ENCODE data around the gene SLC35D3.
"Not testable (repeated sequence)": the region's sequence is repeated elsewhere in the genome, so short reads cannot be mapped to it uniquely, and the experiment has no call there.

The SLC35D3 gene

GRCh38 chr6:136893187-136893586 is 28.9 kb upstream of the SLC35D3 start:
- Histone ChIP-seq H3K4me3 (ENCODE audit: low read depth in 1 of 2, low read length in 2 of 2) (no peak overlapping the region), H3K27me3 (ENCODE audit: control insufficient read depth in 1 of 2, insufficient read depth in 2 of 2, low read length in 2 of 2) (no peaks in the 10 kb centered on the region), H3K9me3 (ENCODE audit: control insufficient read depth in 1 of 2, low read length in 2 of 2) (no peaks in the 10 kb centered on the region), H3K4me1 (ENCODE audit: control insufficient read depth in 1 of 2, insufficient read depth in 2 of 2, low read length in 2 of 2) (no peaks in the 10 kb centered on the region), H3K36me3 (ENCODE audit: control insufficient read depth in 1 of 2, insufficient read depth in 2 of 2, low read length in 2 of 2) (peaks cover 0 to 6% of the 10 kb centered on the region in 2 donors), H3K9ac (ENCODE audit: low read depth in 1 of 2, low read length in 2 of 2) (no peak overlapping the region), H3K27ac (ENCODE audit: low read depth, low read length) (no peak overlapping the region)

- H3K9ac ChIP-seq (ENCODE audit: low read depth in 1 of 2, low read length in 2 of 2), result no peak overlapping the region
These were observed 26.2 kb upstream of the SLC35D3 start for GRCh38 chr6:136895901-136896300.

DNA sequence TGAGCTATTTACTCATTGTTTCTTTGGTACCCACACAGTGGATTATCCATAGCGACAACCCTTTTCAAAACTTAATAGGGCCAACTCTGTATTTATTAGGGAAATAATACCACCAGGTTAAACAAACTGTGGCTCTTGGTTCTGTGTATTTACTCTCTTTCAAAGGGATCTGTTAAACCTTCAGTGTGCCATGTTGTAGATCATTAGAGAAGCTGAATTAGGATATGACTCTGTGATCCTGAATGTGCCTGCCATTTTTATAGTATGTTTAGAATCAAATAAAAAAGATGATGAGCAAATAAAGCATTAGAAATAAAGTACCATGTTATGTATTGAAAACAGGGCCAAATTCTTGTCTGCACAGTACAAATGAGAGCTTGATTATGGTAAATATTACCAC is 25.0 kb upstream of the SLC35D3 start:
- Histone ChIP-seq H3K36me3 (ENCODE audit: control insufficient read depth in 1 of 2, insufficient read depth in 2 of 2, low read length in 2 of 2) (peaks cover 6 to 22% of the 10 kb centered on the region in 2 donors), H3K27me3 (ENCODE audit: control insufficient read depth in 1 of 2, insufficient read depth in 2 of 2, low read length in 2 of 2) (no peaks in the 10 kb centered on the region), H3K9ac (ENCODE audit: low read depth in 1 of 2, low read length in 2 of 2) (no peak overlapping the region), H3K27ac (ENCODE audit: low read depth, low read length) (no peak overlapping the region), H3K9me3 (ENCODE audit: control insufficient read depth in 1 of 2, low read length in 2 of 2) (no peaks in the 10 kb centered on the region), H3K4me1 (ENCODE audit: control insufficient read depth in 1 of 2, insufficient read depth in 2 of 2, low read length in 2 of 2) (no peaks in the 10 kb centered on the region), H3K4me3 (ENCODE audit: low read depth in 1 of 2, low read length in 2 of 2) (no peak overlapping the region)

More at GRCh38 chr6:136895901-136896300, 26.2 kb upstream of the SLC35D3 start:
- H3K4me1 ChIP-seq (ENCODE audit: control insufficient read depth in 1 of 2, insufficient read depth in 2 of 2, low read length in 2 of 2), result no peaks in the 10 kb centered on the region
- no peak overlapping the region for H3K27ac ChIP-seq (ENCODE audit: low read depth, low read length)
- H3K9me3 ChIP-seq (ENCODE audit: control insufficient read depth in 1 of 2, low read length in 2 of 2), result no peaks in the 10 kb centered on the region
- peaks cover 6 to 16% of the 10 kb centered on the region in 2 donors for H3K36me3 ChIP-seq (ENCODE audit: control insufficient read depth in 1 of 2, insufficient read depth in 2 of 2, low read length in 2 of 2)
- no peaks in the 10 kb centered on the region for H3K27me3 ChIP-seq (ENCODE audit: control insufficient read depth in 1 of 2, insufficient read depth in 2 of 2, low read length in 2 of 2)
- H3K4me3 ChIP-seq (ENCODE audit: low read depth in 1 of 2, low read length in 2 of 2), result no peak overlapping the region

DNA sequence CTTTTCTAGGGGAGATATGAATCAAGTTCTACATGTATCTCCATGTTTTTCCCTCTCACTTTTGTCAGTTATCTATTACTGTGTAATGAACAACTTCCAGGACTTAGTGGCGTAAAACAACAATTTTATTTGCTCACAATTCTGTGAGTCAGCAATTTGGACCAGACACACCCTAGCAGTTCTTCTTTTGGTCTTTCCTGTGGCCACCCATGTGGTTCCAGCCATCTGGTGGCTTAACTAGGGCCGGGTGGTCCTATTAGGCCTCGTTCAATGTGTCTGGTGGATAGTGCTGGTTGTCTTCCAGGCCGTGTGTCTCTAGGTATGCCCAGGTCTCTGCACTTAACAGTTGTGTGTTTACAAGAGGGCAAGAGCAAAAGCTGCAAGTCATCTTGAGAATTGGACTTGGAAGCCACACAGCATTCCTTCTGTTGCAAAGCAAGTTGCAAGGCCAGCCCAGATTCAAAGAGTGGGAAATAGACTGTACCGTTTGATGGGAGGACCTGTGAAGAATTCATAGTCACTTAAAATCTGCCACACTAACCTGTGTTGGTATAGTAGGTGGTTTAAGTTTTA is 20.8 kb upstream of the SLC35D3 start:
- Histone ChIP-seq H3K27me3 (ENCODE audit: control insufficient read depth in 1 of 2, insufficient read depth in 2 of 2, low read length in 2 of 2) (no peaks in the 10 kb centered on the region), H3K4me3 (ENCODE audit: low read depth in 1 of 2, low read length in 2 of 2) (no peak overlapping the region), H3K27ac (ENCODE audit: low read depth, low read length) (no peak overlapping the region), H3K4me1 (ENCODE audit: control insufficient read depth in 1 of 2, insufficient read depth in 2 of 2, low read length in 2 of 2) (no peaks in the 10 kb centered on the region), H3K36me3 (ENCODE audit: control insufficient read depth in 1 of 2, insufficient read depth in 2 of 2, low read length in 2 of 2) (peaks cover 6 to 26% of the 10 kb centered on the region in 2 donors), H3K9me3 (ENCODE audit: control insufficient read depth in 1 of 2, low read length in 2 of 2) (no peaks in the 10 kb centered on the region), H3K9ac (ENCODE audit: low read depth in 1 of 2, low read length in 2 of 2) (no peak overlapping the region)

DNA sequence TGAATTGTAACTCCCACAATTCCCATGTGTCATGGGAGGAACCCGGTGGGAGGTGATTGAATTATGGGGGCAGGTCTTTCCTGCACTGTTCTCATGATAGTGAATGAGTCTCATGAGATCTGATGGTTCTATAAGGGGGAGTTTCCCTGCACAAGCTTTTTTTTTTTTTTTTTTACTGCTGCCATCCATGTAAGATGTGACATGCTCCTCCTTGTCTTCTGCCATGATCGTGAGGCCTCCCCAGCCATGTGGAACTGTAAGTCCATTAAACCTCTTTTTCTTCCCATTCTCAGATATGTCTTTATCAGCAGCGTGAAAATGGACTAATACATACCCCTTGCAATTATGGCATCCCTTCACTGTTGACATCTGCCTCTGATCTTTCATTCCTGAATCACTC is 17.6 kb upstream of the SLC35D3 start:
- H3K9ac ChIP-seq (ENCODE audit: low read depth in 1 of 2, low read length in 2 of 2); H3K4me1 ChIP-seq (ENCODE audit: control insufficient read depth in 1 of 2, insufficient read depth in 2 of 2, low read length in 2 of 2); H3K27ac ChIP-seq (ENCODE audit: low read depth, low read length); H3K4me3 ChIP-seq (ENCODE audit: low read depth in 1 of 2, low read length in 2 of 2); H3K9me3 ChIP-seq (ENCODE audit: control insufficient read depth in 1 of 2, low read length in 2 of 2); H3K27me3 ChIP-seq (ENCODE audit: control insufficient read depth in 1 of 2, insufficient read depth in 2 of 2, low read length in 2 of 2): not testable (repeated sequence)
- peaks cover 6 to 22% of the 10 kb centered on the region in 2 donors for H3K36me3 ChIP-seq (ENCODE audit: control insufficient read depth in 1 of 2, insufficient read depth in 2 of 2, low read length in 2 of 2)

DNA sequence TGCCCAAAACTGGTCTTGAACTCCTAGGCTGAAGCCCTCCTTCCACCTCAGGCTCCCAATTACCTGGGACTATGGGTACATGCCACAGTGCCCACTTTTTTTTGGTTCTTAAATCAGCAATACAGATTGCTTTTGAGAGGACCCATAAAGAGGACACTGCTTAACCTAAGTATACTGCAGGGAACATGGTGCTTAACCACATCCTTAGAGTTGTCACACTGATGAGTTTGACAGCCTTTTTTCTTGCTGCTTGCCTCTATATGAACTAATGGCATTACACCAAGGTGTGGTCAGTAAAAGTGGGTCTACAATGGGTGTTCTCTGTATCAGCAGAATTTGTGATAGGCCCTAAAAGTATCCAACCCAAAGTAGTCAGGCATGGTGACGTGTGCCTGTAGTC is 7.2 kb upstream of the SLC35D3 start:
- Histone ChIP-seq H3K9me3 (ENCODE audit: control insufficient read depth in 1 of 2, low read length in 2 of 2) (no peaks in the 10 kb centered on the region), H3K36me3 (ENCODE audit: control insufficient read depth in 1 of 2, insufficient read depth in 2 of 2, low read length in 2 of 2) (peaks cover 0 to 7% of the 10 kb centered on the region in 2 donors), H3K9ac (ENCODE audit: low read depth in 1 of 2, low read length in 2 of 2) (no peak overlapping the region), H3K4me1 (ENCODE audit: control insufficient read depth in 1 of 2, insufficient read depth in 2 of 2, low read length in 2 of 2) (no peaks in the 10 kb centered on the region), H3K27me3 (ENCODE audit: control insufficient read depth in 1 of 2, insufficient read depth in 2 of 2, low read length in 2 of 2) (peaks cover 0 to 4% of the 10 kb centered on the region in 2 donors), H3K4me3 (ENCODE audit: low read depth in 1 of 2, low read length in 2 of 2) (no peak overlapping the region), H3K27ac (ENCODE audit: low read depth, low read length) (no peak overlapping the region)

- Histone ChIP-seq H3K27me3 (ENCODE audit: control insufficient read depth in 1 of 2, insufficient read depth in 2 of 2, low read length in 2 of 2) (peaks cover 31 to 35% of the 10 kb centered on the region in 2 donors), H3K4me3 (ENCODE audit: low read depth in 1 of 2, low read length in 2 of 2) (no peak overlapping the region), H3K36me3 (ENCODE audit: control insufficient read depth in 1 of 2, insufficient read depth in 2 of 2, low read length in 2 of 2) (peaks cover 0 to 5% of the 10 kb centered on the region in 2 donors), H3K4me1 (ENCODE audit: control insufficient read depth in 1 of 2, insufficient read depth in 2 of 2, low read length in 2 of 2) (peaks cover 18 to 23% of the 10 kb centered on the region in 2 donors), H3K9ac (ENCODE audit: low read depth in 1 of 2, low read length in 2 of 2) (no peak overlapping the region), H3K9me3 (ENCODE audit: control insufficient read depth in 1 of 2, low read length in 2 of 2) (no peaks in the 10 kb centered on the region), H3K27ac (ENCODE audit: low read depth, low read length) (no peak overlapping the region)
These were observed 3.4 kb upstream of the SLC35D3 start for GRCh38 chr6:136918706-136919105.

DNA sequence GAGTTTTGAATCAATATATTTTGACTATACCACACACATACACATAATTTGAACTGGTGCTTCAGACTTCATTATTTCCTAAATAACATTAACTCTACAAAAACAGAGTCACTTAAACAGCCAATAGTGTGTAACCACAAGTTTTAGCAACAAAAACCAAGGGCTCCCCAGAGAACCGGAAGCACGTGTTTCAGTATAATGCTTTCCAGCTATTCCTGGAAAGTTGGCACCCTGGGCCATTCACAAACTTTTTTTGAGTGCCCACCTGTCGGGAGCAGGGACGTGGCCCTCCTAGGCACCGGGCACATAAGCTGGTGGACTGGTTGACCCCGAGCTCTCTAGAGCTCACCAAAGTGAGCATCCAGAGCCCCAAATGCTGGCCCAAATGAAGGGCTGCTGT is 1.9 kb upstream of the SLC35D3 start:
- Histone ChIP-seq H3K27me3 (ENCODE audit: control insufficient read depth in 1 of 2, insufficient read depth in 2 of 2, low read length in 2 of 2) (peaks cover 41% of the 10 kb centered on the region in 2 donors), H3K4me1 (ENCODE audit: control insufficient read depth in 1 of 2, insufficient read depth in 2 of 2, low read length in 2 of 2) (peaks cover 18 to 23% of the 10 kb centered on the region in 2 donors), H3K9ac (ENCODE audit: low read depth in 1 of 2, low read length in 2 of 2) (no peak overlapping the region), H3K36me3 (ENCODE audit: control insufficient read depth in 1 of 2, insufficient read depth in 2 of 2, low read length in 2 of 2) (no peaks in the 10 kb centered on the region), H3K4me3 (ENCODE audit: low read depth in 1 of 2, low read length in 2 of 2) (peak overlapping the region; percentile 73 to 75), H3K9me3 (ENCODE audit: control insufficient read depth in 1 of 2, low read length in 2 of 2) (no peaks in the 10 kb centered on the region), H3K27ac (ENCODE audit: low read depth, low read length) (no peak overlapping the region)

DNA sequence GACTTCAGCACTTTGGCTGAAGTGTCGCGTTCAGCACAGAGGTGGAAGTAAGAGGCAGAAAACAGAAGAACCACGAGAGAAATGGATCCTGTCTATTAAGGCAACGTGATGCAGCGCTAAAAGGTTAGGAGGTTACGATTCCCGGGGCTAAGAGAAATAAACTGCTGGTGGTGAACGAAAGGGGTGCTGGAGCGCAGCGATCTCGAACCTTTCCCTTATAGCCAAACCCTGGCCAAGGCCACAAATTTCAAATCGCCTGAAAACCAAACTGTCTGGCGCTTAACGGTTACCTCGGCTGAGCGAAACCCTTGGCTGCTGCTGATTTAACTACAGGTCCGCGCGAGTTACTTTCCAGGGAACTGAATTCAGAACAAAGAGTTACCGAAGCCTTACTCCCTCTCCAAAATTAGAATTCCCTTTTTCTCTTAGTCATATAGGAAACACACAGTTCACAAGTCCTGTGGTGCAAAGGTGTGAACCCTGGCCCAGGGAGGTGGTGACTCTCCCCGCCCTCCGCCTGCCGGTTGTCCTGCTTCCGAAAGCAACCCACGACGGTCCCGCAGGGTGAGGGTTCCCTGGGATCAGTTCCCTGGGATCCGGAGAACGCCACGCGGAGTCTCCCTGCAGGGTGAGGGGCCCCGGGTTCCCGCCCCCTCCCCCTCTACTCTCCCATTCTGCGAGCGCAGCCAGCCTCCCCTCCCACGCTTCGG is 1.3 kb upstream of the SLC35D3 start:
- H3K9ac ChIP-seq (ENCODE audit: low read depth in 1 of 2, low read length in 2 of 2), result no peak overlapping the region

GRCh38 chr6:136921381-136921935 is 643 bp upstream of the SLC35D3 start:
- H3K4me1 ChIP-seq (ENCODE audit: control insufficient read depth in 1 of 2, insufficient read depth in 2 of 2, low read length in 2 of 2), result peaks cover 18 to 23% of the 10 kb centered on the region in 2 donors
- H3K4me3 ChIP-seq (ENCODE audit: low read depth in 1 of 2, low read length in 2 of 2), result peak overlapping the region; percentile 73 to 75
- no peak overlapping the region for H3K27ac ChIP-seq (ENCODE audit: low read depth, low read length)
- H3K9me3 ChIP-seq (ENCODE audit: control insufficient read depth in 1 of 2, low read length in 2 of 2), result no peaks in the 10 kb centered on the region
- no peak overlapping the region for H3K9ac ChIP-seq (ENCODE audit: low read depth in 1 of 2, low read length in 2 of 2)
- H3K36me3 ChIP-seq (ENCODE audit: control insufficient read depth in 1 of 2, insufficient read depth in 2 of 2, low read length in 2 of 2), result no peaks in the 10 kb centered on the region
- H3K27me3 ChIP-seq (ENCODE audit: control insufficient read depth in 1 of 2, insufficient read depth in 2 of 2, low read length in 2 of 2), result peaks cover 41 to 42% of the 10 kb centered on the region in 2 donors

More for the DNA sequence above, 1.3 kb upstream of the SLC35D3 start:
- H3K9me3 ChIP-seq (ENCODE audit: control insufficient read depth in 1 of 2, low read length in 2 of 2), result no peaks in the 10 kb centered on the region
- H3K36me3 ChIP-seq (ENCODE audit: control insufficient read depth in 1 of 2, insufficient read depth in 2 of 2, low read length in 2 of 2), result no peaks in the 10 kb centered on the region
- H3K27me3 ChIP-seq (ENCODE audit: control insufficient read depth in 1 of 2, insufficient read depth in 2 of 2, low read length in 2 of 2), result peaks cover 41 to 42% of the 10 kb centered on the region in 2 donors
- H3K4me1 ChIP-seq (ENCODE audit: control insufficient read depth in 1 of 2, insufficient read depth in 2 of 2, low read length in 2 of 2), result peaks cover 18 to 23% of the 10 kb centered on the region in 2 donors
- peak overlapping the region; percentile 73 to 75 for H3K4me3 ChIP-seq (ENCODE audit: low read depth in 1 of 2, low read length in 2 of 2)
- no peak overlapping the region for H3K27ac ChIP-seq (ENCODE audit: low read depth, low read length)
